Fibroblast of lung (primary cell): ENCODE results near the gene APMAP. TPM values are rescaled to one million over a fixed set of nuclear protein-coding genes. Genes with fewer than 3 reads are reported as not detected.

ENCODE experiments used
- DNase-seq, 2 donors: peaks; one replicate each; pipeline versions ENCODE4 v3.0.0 to v3.0.0-alpha.2; 2010; ENCODE audit warnings: low read depth in 2 of 2
- H2AFZ ChIP-seq: 2 replicates; pipeline ENCODE4 v1.5.1; 2012; ENCODE audit warnings: low read length, control low read depth, inconsistent platforms
- H3K27ac ChIP-seq: 2 replicates; pipeline ENCODE4 v1.5.1; 2011; ENCODE audit warnings: low read length, control low read depth; ENCODE audit not compliant: insufficient read depth
- H3K27me3 ChIP-seq: 2 replicates; pipeline ENCODE4 v1.5.1; 2011; ENCODE audit warnings: mild to moderate bottlenecking, low read length; ENCODE audit not compliant: control insufficient read depth, insufficient read depth
- H3K36me3 ChIP-seq: 2 replicates; pipeline ENCODE4 v1.5.1; 2011; ENCODE audit warnings: low read length; ENCODE audit not compliant: control insufficient read depth, insufficient read depth
- H3K4me1 ChIP-seq: 2 replicates; pipeline ENCODE4 v1.5.1; 2011; ENCODE audit warnings: low read length; ENCODE audit not compliant: control insufficient read depth, insufficient read depth; ENCODE audit errors: extremely low read depth
- H3K4me2 ChIP-seq: 2 replicates; pipeline ENCODE4 v1.5.1; 2011; ENCODE audit warnings: low read length, control low read depth; ENCODE audit not compliant: insufficient read depth; ENCODE audit errors: extremely low read depth
- H3K4me3 ChIP-seq, 4 experiments: fragments of 200-600 bp in 1 of 4; sonication (generic) in 1 of 4; replicated peaks in 1 of 4; 2 replicates each; pipeline ENCODE4 v1.5.1; 2011 to 2016; ENCODE audit warnings: low read length in 4 of 4, low read depth in 3 of 4, mild to moderate bottlenecking in 3 of 4, control low read depth in 2 of 4, inconsistent platforms in 1 of 4, mixed read lengths in 1 of 4; ENCODE audit not compliant: insufficient read depth in 1 of 4; ENCODE audit errors: control extremely low read depth in 1 of 4
- H3K79me2 ChIP-seq: 2 replicates; pipeline ENCODE4 v1.5.1; 2012; ENCODE audit warnings: mild to moderate bottlenecking, low read length, inconsistent platforms; ENCODE audit not compliant: control insufficient read depth, insufficient read depth
- H3K9ac ChIP-seq: 2 replicates; pipeline ENCODE4 v1.5.1; 2011; ENCODE audit warnings: mild to moderate bottlenecking, low read length, control low read depth; ENCODE audit not compliant: insufficient read depth
- H3K9me3 ChIP-seq: 2 replicates; pipeline ENCODE4 v1.5.1; 2012; ENCODE audit warnings: low read depth, low read length; ENCODE audit not compliant: control insufficient read depth, insufficient read depth
- H4K20me1 ChIP-seq: 2 replicates; pipeline ENCODE4 v1.5.1; 2011; ENCODE audit warnings: low read length; ENCODE audit not compliant: control insufficient read depth, insufficient read depth; ENCODE audit errors: extremely low read depth
- EZH2 ChIP-seq: IDR thresholded peaks from 2 replicates; pipeline ENCODE4 v1.5.1; 2012; ENCODE audit warnings: low read length, control low read depth, mild to moderate bottlenecking; ENCODE audit errors: missing control alignments
- polyA plus RNA-seq, 2 donors: library from polyadenylated mRNA; depleted of rRNA in 1 of 2; stranded (reverse) in 1 of 2; unstranded in 1 of 2; fragments of >200 nt; gene quantifications; 2 replicates each; pipeline ENCODE4 v1.2.1, GENCODE V29; 2011 to 2012; ENCODE audit warnings: missing spikeins in 1 of 2
- total RNA-seq: library from RNA; depleted of rRNA; stranded (reverse); fragments of >200 nt; gene quantifications from 2 replicates; pipeline ENCODE4 v1.2.1, GENCODE V29; 2014
- TF ChIP-seq, protein P1 (sequence below), 2 donors: IDR thresholded peaks in 1 of 2; conservative IDR thresholded peaks in 1 of 2; 1 replicate in 1 of 2; 2 replicates in 1 of 2; pipeline ENCODE4 v1.5.1; 2011 to 2012; ENCODE audit warnings: low read length in 2 of 2, control low read depth in 1 of 2, inconsistent platforms in 1 of 2, low read depth in 1 of 2, mild to moderate bottlenecking in 1 of 2

The APMAP gene
- total and polyA plus RNA-seq, 2 donors (not counting 1 experiment from before 2014, with no cell fraction given), result 72.5 to 104 TPM

DNA sequence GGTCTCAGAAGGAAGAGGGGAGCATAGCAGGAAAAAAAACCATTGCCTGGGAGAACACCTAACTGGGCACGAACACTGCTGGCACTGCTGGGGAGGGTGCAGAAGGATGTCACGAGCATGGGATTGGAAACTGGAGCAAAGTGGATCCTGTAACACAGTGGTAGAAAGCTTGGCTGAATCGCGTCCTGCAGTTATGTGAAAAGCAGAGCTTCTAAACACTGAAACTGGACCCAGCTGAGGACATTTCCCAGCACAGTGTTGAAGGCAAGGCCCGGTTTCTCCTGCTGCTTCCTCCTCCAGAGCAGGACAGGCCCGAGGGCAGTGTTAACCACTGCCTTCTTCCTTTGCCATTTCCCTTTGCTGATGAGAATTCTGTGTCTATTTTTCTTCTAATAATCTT is 6.7 kb downstream of the APMAP start:
- Histone ChIP-seq H3K9ac (no peak overlapping the region), H3K4me3 (no peak overlapping the region), H3K27me3 (no peaks in the 10 kb centered on the region), H3K79me2 (peaks cover 13% of the 10 kb centered on the region), H4K20me1 (no peaks in the 10 kb centered on the region), H3K9me3 (no peaks in the 10 kb centered on the region), H3K36me3 (no peaks in the 10 kb centered on the region), H3K4me1 (no peaks in the 10 kb centered on the region), H3K4me2 (no peak overlapping the region), H2AFZ (no peak overlapping the region), H3K27ac (no peak overlapping the region)
- no peak for DNase-seq
- TF ChIP-seq, protein P1, sequence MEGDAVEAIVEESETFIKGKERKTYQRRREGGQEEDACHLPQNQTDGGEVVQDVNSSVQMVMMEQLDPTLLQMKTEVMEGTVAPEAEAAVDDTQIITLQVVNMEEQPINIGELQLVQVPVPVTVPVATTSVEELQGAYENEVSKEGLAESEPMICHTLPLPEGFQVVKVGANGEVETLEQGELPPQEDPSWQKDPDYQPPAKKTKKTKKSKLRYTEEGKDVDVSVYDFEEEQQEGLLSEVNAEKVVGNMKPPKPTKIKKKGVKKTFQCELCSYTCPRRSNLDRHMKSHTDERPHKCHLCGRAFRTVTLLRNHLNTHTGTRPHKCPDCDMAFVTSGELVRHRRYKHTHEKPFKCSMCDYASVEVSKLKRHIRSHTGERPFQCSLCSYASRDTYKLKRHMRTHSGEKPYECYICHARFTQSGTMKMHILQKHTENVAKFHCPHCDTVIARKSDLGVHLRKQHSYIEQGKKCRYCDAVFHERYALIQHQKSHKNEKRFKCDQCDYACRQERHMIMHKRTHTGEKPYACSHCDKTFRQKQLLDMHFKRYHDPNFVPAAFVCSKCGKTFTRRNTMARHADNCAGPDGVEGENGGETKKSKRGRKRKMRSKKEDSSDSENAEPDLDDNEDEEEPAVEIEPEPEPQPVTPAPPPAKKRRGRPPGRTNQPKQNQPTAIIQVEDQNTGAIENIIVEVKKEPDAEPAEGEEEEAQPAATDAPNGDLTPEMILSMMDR (conservative IDR thresholded peaks at IDR 0.05 in 1 of 2, IDR thresholded peaks at IDR 0.05 in 1 of 2; ENCODE audit: low read depth in 1 of 2, low read length in 2 of 2), result no peak
- TF ChIP-seq EZH2, result no peak

DNA sequence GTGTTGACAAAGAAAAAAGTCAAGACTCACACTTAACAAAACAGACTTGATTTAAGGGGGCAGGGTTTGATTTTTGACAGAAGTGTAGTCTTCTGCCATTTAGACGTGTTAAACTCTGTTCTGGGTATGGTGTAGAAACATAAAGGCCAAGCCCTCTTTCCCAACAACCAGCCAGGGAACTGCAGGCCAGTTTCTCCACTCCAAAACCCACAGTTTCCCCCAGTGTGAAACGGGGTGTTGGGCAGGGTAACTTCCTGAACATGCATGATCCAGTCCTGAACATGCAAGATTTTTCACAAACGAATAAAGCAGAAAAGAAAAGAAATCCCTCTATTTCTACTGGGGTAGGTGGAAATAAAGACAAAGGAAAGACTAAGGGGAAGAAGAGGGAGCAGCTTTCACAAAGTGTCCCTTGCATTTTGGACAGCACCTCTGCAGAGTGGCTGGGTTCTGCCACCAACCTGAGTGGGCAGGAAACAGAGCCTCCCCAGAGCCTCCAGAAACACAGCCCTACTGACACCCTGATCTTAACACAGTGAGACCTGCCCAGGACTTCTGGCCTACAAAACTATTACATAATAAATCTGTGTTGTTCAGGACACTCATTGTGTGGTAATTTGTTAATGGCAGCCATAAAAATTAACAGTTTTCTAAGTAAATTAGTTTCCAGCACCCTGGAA is 7.5 kb downstream of the APMAP start:
- H3K4me3 ChIP-seq, result no peak overlapping the region
- TF ChIP-seq, protein P1 (conservative IDR thresholded peaks at IDR 0.05 in 1 of 2, IDR thresholded peaks at IDR 0.05 in 1 of 2; ENCODE audit: low read depth in 1 of 2, low read length in 2 of 2), result no peak
- TF ChIP-seq EZH2, result no peak
- peaks cover 11% of the 10 kb centered on the region for H3K79me2 ChIP-seq

DNA sequence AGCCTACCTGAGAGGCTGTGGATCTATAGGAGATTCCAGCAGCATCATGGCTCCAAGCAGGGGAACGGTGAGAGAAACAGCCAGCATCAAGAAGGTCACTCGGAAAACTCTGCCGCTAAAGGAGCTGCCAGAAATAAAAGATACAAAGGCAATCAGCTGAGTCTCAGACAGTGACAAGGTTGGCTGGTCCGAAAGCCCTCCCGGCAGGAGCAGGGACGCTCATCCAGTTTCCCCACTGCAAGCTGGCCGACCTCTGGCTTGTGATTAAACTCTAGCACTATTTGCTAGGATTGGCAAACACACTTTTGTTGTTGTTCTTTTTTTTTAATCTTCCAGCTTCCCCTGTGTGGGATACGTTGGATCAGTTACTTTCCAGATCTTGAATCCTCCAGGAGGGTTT is 8.7 kb downstream of the APMAP start:
- no peak for TF ChIP-seq EZH2
- TF ChIP-seq, protein P1 (conservative IDR thresholded peaks at IDR 0.05 in 1 of 2, IDR thresholded peaks at IDR 0.05 in 1 of 2; ENCODE audit: low read depth in 1 of 2, low read length in 2 of 2), result no peak
- Histone ChIP-seq H3K4me1 (no peaks in the 10 kb centered on the region), H2AFZ (no peak overlapping the region), H3K27ac (no peak overlapping the region), H4K20me1 (no peaks in the 10 kb centered on the region), H3K4me3 (no peak overlapping the region), H3K4me2 (no peak overlapping the region), H3K9ac (no peak overlapping the region), H3K79me2 (peaks cover 6% of the 10 kb centered on the region), H3K27me3 (no peaks in the 10 kb centered on the region), H3K9me3 (no peaks in the 10 kb centered on the region), H3K36me3 (peaks cover 3% of the 10 kb centered on the region)
- no peak for DNase-seq

More for the DNA sequence above, 7.5 kb downstream of the APMAP start:
- DNase-seq, result no peak
- peaks cover 3% of the 10 kb centered on the region for H3K36me3 ChIP-seq
- no peaks in the 10 kb centered on the region for H3K4me1 ChIP-seq
- H3K4me2 ChIP-seq, result no peak overlapping the region
- no peaks in the 10 kb centered on the region for H4K20me1 ChIP-seq
- H3K27me3 ChIP-seq, result no peaks in the 10 kb centered on the region
- no peak overlapping the region for H2AFZ ChIP-seq
- H3K27ac ChIP-seq, result no peak overlapping the region
- no peak overlapping the region for H3K9ac ChIP-seq
- no peaks in the 10 kb centered on the region for H3K9me3 ChIP-seq
